NCI-H446 (cell line): Measurements from ENCODE around the gene STX8.

Experiments used
- DNase-seq, 2 experiments: peaks; one replicate each; lab custom pipeline; 2025; lab: John Stamatoyannopoulos, UW

The STX8 gene

DNA sequence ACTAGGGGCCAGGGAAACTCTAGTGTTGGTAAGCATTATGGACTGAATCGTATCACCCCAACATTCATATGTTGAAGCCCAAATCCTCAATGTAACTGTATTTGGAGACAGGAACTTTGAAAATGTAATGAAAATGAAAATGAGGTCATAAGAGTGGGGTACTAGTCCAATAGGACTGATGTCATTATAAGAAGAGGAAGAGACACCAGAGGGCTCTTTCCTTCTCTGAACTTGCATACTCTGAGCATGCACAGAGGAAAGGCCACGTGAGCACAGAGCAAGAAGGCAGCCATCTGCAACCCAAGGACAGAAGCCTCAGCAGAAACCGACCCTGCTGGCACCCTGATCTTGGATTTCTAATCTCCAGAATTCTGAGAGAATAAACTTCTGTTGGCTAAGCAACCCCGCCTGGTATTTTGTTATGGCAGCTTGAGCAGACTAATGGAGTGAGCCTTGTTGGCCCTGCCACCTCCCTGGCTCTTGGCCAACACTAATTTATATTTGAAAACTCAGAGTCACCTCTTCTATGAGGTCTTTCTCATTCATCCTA lies 280.9 kb downstream of the STX8 start:
- no peak for DNase-seq

DNA sequence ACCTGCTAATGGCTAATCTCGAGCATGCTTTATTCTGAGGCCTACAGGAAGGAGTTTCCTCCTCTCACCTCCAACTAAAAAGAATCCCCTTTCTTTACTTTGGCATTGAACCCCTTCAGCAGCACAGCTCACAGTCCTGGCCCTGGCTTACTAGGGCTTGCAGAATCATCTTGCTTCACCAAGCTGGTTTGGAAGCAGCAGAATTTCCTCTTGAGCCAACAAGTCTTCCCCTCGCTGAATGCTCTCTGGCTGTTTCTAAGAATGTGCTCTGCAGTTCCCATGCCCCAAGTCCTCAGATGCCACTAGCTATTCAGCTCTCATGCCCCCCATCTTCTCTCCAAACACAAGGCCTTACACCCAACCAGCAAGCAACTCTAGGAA lies 283.1 kb downstream of the STX8 start:
- no peak for DNase-seq

DNA sequence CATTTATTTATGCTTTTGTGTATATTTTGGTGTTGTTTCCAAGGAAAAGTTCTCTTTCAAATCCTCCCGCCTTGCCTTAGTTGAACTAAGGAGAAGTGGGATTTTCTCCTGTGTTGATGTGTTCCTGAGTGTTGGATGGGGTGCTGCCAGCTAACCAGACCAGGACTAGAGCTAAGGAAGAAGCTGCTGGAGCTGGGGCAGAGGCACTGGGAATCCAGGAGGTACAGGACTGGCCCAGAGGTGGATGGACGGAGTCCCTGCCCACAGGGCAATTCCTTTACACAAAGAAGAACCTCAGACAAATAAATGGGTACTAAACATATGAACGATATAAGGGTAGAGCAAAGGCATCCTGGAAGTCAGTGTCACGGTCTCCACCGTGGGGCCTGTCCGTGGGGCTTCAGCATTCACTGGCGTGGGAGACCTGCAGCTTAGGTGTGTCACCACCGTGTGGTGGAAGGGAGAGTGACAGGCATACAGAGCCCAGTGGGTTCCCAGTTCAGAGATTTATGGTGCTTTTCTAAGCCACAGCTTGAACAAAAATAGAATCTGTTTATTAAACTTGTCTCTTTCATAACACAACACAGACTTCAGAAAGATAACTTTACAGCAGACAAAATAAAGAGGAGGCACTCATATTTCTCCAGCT lies 283.6 kb downstream of the STX8 start:
- DNase-seq, result no peak

DNA sequence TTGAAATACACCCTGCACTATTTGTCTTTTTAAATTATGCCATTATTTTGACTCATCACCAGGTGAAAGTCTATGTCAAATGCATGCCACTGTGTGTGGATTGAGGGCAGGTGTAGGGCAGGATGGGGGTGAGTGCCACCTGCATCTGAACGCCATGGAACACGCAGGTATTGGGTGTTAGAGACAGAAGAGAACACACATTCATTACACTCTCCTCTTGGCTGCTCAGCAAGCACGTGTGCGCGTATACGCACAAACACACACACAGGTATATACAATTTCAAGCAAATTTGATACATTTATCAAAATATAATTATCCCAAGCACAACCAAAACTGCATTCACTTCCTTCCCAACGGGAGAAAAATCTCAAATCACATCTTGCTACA lies 285.4 kb downstream of the STX8 start:
- DNase-seq, result no peak

DNA sequence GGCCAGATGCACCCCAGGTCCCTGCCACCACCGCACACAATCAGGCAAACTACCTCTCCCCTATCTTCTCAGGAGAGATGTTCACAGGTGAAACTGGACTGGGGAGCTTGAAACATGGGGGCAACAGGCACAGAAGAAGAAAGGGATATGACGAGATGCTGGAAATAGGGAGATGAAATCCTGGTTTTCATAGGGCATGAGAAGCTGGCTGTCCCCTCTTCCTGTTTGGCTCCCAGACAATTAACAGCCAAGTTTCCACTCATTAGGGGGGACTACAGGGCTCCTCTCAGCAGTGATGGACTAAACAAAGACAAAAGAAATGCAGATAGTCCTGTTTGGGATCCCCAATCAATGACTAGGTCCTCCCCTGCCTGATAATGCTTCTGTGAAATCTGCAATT lies 288.3 kb downstream of the STX8 start:
- DNase-seq, result no peak

DNA sequence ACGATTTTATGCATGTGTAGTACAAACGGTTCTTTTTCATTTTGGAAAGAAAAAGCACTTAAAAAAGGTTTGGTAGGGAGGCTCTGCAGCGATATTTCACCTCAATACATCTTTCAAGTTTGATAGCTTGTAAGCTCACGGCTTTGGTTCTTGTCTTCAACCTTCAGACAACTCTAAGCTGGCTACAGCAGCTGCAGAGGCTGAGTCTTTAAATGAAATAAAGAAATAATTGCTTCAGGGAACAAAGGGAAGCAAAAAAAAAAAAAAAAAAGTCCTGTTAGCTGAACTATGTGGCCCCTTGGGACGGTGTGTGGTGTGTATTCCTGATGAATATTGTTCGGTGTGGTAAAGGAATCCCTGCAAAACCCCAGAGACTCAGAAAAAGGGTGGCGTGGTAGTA lies 289.2 kb downstream of the STX8 start:
- no peak for DNase-seq

DNA sequence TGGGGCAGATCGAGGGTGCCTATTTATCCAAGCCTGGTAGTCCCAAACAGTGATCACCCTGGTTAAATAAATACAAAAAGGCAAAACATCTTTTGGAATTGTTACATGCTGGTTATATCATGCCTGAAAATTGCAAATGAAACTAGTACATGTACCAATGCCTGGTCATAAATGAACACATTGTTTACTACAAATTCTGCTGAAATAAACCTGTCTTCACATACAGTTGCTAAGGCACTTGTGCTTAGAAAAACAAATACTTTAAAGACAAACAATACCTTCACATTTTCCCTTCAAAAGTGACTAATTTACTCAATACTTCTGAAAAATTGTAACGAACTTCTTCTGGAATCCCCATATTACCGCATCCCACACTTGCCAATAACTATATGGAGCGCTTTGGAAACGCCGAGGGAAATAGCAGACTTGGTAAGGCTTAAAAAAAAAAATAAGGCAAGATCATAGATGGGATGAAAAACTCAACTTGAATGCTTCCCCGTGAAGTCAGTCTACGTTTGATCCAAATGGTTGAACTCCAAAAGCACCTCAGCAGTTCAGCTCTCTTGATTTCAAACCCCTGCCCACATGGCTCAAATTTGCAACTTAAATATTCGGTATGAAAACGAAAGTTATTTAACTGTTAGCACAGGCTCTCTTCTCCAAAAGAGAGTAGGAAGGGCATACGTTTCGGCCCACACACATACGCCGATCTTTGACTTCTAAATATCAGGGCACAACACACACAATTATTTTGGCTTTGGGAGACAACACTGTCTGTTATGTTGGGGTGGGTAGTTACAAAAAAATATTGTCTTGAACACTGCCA lies 289.8 kb downstream of the STX8 start:
- DNase-seq, result no peak

DNA sequence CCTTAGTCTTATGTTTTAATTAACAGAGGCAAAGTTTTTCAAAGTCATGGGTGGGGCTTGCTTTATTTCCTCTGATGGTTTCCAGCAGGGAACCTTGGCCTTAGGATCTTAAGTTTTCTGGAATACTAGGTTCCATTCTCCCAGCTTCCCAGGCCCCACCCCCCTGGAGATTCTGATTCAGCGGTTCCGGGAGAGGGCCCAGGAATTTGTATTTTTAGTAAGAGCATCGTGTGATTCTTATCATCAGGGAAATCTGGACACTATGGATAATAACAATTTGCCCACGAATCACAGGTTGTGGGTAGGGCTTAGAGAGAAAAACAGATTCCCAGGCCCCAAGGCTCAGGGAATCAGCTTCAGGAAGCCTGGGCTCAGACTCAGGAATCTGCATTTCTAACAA lies 290.7 kb downstream of the STX8 start:
- DNase-seq, result no peak

DNA sequence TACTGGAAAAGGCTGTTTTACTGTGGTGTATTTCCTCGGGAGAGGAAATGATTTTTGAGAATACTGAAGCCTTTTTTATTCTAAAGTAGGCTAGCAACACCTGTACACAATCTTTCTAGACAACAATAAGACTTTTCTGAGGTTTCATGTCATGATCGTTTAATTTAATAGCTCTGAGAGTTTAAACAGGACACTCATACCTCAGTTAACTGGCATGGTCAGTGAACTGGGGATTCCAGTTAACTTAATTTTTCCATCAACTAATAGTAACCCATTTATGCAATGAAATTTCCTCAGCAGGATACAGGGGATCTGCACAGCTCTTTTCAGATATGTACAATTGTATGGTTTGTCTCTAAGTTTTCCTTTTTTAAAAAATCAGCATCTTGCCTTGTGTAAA lies 291.7 kb downstream of the STX8 start:
- no peak for DNase-seq

DNA sequence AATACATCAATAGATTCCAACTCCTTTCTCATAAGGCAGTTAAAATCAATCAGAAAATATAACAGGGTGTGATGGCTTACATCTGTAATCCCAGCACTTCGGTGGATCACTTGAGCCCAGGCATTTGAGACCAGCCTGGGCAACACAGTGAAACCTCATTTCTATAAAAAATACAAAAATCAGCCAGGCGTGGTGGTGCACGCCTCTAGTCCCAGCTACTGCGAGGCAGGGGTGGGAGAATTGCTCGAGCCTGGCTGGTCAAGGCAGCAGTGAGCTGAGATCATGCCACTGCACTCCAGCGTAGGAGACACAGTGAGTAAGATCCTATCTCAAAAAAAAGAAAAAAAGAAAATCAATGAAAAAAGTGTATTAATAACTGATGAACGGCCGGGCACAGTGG lies 295.7 kb downstream of the STX8 start:
- DNase-seq, result no peak

DNA sequence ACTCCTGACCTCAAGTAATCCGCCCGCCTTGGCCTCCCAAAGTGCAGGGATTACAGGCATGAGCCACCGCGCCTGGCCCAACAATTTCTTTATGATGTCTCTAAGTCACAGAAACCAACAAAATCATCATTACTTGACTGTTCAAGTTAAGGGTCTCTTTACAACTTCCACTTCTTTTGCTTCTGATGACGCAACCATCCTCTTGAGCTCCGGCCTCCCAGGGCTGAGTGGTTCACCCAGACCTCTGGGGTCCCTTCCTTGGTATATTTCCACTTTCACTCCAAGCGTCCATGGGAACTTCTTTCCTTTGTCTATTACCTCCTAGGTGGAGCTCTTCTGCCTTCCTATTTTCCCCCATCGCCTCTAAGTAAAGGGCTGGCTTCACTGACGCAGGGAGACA lies 300.6 kb downstream of the STX8 start:
- DNase-seq, result no peak

DNA sequence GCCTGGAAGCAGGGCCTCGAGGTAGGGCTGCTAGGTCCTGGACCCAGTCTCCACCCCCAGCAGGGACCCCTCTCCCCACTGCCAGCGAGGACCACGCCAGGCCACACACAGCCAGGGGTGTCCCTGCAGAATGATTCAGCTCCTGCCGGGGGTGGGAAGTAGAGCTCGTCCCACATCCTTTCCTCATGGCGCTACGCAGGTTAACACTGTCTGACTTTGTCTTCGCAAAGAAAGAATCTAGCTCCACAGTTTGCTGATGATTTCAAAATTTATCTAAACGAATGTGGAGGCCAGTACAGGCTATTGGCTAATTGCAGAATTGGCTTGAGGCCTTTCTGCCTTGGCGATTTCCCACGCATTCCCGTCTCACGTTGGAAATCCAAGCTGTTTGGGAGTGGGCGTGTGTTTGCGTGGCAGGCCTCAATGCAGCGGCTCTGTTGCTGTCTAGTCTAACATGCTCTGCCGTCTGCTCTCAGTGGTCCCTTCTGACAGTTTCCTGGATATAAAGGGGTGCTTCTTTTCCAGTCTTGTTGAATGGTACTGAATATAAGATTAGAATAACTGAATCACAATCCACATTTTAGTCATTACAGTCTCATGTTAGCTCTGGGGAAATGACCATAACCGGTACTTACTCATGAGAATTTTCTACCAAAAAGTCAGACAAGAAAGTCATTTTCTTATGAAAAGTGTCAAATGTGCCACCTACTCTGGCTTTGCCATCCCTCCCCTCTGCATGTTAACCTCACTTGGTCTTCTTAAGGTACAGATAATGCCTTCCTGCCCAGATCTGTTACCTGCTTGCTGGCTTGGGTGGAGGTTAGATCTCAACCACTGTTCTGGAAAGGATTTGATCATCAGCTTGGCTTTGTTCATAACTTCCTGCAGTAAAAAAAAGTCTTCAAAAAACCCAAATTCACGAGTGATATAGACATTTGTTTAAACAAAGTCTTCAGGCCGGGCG lies 301.9 kb downstream of the STX8 start:
- no peak for DNase-seq

DNA sequence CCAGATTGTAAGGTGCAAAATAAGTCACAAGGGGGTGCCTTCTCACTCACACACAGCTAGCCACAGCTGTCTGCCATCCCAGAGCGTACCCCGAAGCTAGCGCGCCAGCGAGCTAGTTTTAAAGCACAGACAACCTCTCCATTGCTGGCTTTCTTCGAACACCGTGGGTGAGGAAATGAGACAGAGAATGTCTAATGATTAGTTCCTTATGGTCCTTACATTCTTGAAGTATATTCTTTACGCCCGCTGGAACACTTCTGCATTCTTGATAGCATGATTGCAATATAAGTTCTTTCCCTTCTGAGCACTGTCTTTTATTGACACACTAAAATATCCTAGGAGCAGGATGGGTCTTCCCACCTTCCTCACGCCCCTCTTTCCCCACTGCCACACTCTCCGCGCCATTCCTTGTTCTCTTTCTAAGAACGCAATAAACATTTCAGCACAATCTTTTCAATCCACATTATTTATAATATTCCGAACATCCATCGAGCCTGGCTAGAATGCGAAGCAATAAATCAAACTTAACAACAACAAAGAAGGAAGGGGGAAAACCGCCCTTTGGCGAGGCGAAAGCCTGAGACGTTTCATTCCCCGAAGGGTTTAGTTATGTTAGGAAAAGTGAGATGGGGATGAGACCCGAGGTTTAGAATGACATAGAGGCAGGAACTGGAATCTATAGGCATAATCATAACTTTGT lies 303.0 kb downstream of the STX8 start:
- DNase-seq, result no peak

DNA sequence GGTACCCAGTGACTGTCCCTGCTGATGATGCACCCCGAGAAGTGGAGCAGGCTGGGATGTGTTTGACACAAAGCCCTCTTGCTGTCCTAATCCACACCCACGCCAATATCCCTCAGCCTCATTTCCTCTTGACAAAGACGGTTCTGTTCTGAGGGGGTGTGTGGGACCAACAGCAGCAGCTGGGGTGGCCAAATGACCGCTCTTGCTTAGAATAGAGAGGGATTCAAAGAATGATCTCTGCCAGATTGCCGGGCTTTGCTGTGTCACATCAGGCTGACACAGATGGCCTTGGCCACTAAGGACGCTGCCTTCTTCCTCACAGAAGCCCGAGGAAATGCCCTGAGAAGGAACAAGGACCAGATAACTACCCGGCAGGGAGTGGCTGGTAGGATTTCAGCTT lies 303.6 kb downstream of the STX8 start:
- DNase-seq, result no peak

DNA sequence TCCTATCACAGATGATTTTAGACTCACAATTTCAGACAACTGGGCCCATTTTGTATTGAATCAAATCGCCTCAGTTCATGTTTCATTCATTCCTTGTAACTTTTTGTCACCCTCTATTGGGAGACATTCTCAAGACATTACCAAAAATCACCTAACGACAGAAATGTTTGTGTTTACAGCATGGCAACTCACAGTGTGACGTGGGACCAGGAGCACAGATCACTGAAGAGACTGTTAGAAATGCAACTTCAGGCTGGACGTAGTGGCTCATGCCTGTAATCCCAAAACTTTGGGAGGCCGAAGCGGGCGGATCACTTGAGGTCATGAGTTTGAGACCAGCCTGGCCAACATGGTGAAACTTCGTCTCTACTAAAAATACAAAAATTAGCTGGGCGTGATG lies 304.7 kb downstream of the STX8 start:
- DNase-seq, result no peak

DNA sequence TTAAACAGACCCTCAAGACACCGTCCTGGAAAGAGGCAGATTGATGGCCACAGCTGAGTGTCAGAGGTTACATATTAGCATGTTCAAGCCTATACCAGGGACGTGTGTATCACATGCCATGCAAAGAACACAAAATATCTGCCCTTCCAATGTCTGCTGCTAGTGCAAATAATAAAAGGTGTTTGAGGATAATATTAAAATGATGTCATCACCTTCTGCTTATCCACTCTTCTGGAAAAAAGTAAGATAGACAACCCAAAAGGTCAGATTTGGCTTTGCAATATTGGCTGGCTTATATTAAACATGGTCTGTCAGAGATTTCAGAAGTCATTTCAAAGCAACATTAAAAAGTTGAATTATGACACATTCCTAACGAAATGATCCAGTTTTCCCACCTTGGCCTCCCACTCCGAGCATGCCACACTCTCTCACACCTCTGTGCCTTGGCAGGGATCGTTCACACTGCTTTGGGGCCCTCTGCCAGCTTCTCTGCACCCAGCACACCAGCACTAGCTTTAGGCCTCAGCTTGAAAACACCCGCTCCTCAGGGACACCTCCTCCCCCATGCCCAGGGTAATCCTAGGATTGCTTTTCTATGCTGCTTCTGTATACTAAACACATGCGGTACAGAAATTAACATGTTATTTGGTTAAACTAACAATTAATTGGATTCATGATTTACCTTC lies 306.1 kb downstream of the STX8 start:
- no peak for DNase-seq

DNA sequence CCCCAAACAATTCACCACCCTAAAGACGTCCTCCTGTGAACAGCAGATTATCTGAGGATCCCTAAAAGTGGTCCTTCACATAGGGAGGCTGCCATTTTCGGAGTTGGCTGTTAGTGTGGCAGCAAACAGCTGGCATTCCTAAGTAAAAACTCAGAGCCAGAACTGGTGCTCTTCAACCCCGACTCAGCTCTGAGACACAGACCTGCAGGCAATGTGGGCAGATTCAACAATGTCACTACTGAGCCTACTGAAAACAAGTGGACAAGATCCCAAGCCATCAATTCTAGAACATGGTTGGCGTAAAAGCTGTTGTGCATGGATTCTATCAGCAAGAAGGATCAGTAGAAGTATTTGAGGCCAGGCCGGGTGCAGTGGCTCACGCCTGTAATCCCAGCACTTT lies 307.1 kb downstream of the STX8 start:
- no peak for DNase-seq

DNA sequence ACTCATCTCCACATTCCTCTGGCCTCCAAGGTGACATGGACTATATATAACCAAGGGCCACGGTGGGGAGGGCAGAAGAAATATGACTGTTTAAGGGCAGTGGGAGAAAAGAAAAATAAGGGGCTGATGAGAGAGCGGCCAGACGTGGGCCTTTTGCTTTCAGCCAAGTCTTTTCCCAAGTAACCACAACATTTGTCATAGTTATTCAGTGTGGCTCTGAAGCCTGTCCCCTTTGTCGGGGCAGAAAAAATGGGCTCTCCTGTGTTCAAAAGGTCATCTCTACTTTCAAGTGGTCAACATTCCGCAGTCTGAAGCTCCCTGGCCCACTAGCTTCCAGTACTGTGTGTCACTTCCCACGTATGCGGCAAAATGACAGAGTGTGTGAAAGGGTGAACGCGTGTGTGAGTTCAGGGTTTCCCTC lies 308.9 kb downstream of the STX8 start:
- no peak for DNase-seq

DNA sequence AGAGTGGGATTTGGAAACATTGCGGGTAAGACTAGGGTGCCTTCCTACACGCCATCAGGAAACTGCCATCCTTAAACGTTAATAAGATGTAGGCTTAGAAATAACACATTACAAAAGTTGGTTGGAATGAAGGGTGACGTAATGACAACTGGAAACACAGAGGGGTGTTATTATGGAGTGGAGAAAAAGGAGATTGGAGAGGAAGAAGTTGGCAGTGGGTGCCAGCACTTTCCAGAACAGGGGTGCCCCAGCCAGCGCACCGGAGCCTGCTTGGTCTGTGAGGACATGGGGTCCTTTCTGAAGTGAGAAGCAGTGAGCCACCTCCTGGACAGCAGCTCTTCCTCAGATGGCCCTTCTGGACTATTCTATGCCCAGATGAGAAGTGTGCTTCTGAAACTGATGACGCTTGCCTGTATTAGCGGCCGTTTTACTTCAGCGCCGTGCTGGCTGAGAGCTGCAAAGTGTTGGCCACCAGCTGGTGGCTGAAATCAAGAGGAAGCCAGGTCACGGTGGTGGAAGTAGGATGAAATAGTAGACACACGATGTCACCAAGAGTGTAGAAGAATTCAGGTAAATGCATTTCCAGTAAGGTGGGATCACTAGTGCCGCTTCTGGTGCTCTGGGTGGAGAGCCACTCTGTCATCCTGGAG lies 309.5 kb downstream of the STX8 start:
- DNase-seq, result no peak
